HG03378 (cell line): Measurements from ENCODE around the gene NSG1.
"Not testable (repeated sequence)": the region's sequence is repeated elsewhere in the genome, so short reads cannot be mapped to it uniquely, and the experiment has no call there.

Source experiments
- ATAC-seq: cut with Tn5 transposase; IDR thresholded peaks from one replicate; pipeline ENCODE4 v1.9.1; 2021; ENCODE audit warnings: mild to moderate bottlenecking, moderate library complexity; ENCODE audit not compliant: unreplicated experiment

The NSG1 gene

DNA sequence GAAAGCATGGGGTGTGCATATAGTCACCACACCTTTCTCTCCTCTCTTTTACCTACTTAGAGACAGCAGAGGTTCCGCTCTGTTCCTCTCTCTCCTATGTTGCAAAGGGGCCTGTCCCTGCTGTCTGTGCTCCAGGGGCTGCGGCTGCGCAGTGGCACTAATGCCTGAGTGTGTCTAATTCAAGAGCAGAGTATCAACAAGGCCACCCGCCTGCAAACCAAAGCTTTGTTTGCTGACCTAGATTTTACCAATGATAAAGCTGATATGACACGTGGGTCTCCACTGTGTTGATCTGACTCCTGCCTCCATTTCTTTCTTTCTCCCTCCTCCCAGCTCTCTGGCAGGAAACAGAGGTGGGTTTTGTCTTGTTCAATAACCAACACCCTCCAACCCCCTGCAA, 74.9 kb downstream of the NSG1 start:
- ATAC-seq = no peak

DNA sequence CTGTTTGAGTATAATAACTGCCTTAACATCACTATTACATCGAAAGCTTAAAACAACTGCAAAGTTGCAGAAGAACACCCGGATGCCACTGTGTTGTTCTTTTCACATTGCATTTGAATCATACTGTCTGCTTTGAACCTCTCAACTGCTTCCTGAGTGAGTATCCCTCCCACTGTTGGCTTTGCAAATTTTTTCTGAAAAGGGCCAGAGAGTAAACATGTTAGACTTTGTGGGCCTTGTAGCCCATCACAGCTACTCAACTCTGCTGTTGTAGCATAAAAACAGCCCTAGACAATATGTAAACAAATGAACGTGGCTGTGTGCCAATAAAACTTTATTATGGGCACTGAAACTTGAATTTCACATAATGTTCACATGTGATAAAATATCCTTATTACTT, 76.1 kb downstream of the NSG1 start:
- ATAC-seq = no peak

DNA sequence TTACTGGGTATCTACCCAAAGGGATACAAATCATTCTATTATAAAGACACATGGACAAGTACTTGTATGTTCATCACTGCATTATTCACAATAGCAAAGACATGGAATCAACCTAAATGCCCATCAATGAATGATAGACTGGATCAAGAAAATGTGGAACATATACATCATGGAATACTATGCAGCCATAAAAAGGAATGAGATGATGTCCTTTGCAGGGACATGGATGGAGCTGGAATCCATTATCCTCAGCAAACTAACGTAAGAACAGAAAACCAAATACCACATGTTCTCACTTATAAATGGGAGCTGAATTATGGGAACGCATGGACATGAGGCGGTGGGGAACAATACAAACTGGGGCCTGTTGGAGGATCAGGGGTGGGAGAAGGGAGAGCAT, 78.3 kb downstream of the NSG1 start:
- not testable (repeated sequence) for ATAC-seq
